ENCODE data around the gene RPS8. TPM values are rescaled to one million over a fixed set of nuclear protein-coding genes. Genes with fewer than 3 reads are reported as not detected.
"Not testable (repeated sequence)": the region's sequence is repeated elsewhere in the genome, so short reads cannot be mapped to it uniquely, and the experiment has no call there.

The RPS8 gene
- 3,288 TPM for polyA plus RNA-seq (2012; ENCODE audit: insufficient read depth, insufficient read length)

GRCh38 chr1:44775078-44775929 is at the start of gene RPS8:
TSS of gene RPS8 (plus strand) at chr1:44775540. CDS start at chr1:44775597, 57 bp downstream.
- H3K4me3 ChIP-seq (ENCODE audit: low read length), result peak within 1 kb of the TSS; percentile 98
- peak; percentile 94 for DNase-seq (ENCODE audit: low read depth, low spot score)

DNA sequence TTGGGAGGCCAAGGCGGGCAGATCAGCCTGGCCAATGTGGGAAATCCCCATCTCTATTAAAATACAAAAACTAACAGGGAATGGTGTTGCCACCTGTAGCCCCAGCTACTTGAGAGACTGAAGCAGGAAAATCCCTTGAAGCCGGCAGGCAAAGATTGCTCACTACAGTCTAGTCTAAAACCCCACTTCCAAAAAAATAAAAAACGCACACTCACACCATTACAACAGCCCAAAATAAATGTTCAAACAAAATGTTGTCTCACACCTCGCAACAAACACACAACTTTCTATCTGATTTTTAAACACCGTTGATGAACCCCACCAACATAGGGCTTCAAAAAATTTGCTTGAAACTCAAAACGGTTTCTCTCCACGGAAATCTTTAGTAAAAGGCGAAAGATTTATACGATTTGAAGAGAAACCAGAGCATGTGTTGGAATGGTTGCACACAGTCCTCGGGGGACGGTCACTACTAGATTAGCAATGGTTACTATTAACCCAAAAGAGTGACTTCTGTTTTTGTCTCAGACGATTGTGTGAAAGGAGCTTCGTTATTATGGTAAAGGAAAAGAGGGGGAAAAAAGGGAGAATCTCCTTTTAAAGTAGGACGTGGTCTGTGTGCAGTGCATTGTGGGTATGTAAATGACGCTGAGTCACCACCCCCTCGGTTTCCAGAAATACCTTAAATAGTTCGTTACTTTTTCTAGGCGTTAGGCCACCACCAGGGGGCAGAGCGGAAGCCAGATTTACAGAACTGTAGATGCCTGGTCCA is 44.4 kb upstream of the RPS8 start, which contains the start of gene RNU5D-1:
Gene RNU5D-1, minus strand, starts transcription at position 430 of the 772 bp plus-strand sequence.
- H3K4me3 ChIP-seq (ENCODE audit: low read length), result peak within 1 kb of the TSS; percentile 40
- DNase-seq (ENCODE audit: low read depth, low spot score), result peak; percentile 98

DNA sequence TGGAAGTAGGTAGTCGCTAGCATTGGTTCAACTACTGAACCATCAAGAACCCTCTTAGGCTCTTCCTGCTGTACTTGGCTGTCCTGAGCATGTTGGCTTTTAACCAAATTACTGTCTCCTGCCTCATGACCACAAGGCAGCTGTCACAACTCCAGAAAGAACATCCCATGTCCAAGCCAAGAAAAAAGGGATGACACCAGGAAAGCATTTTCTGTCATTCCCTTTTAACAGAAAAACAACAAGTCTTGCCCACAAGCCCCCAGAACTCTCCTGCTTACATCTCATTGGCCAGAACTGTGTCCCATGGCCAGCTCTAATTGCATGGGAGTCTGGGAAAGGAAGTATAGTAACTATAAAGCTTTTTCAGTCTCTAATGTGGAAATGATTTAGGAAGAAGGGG is 42.0 kb upstream of the RPS8 start:
- no peak for DNase-seq (ENCODE audit: low read depth, low spot score)
- H3K4me3 ChIP-seq (ENCODE audit: low read length), result no peak overlapping the region

GRCh38 chr1:44733784-44734183 is 41.6 kb upstream of the RPS8 start:
- no peak overlapping the region for H3K4me3 ChIP-seq (ENCODE audit: low read length)
- DNase-seq (ENCODE audit: low read depth, low spot score), result no peak

- DNase-seq (ENCODE audit: low read depth, low spot score), result no peak
- H3K4me3 ChIP-seq (ENCODE audit: low read length), result no peak overlapping the region
These were observed 39.3 kb upstream of the RPS8 start for GRCh38 chr1:44735992-44736391.

DNA sequence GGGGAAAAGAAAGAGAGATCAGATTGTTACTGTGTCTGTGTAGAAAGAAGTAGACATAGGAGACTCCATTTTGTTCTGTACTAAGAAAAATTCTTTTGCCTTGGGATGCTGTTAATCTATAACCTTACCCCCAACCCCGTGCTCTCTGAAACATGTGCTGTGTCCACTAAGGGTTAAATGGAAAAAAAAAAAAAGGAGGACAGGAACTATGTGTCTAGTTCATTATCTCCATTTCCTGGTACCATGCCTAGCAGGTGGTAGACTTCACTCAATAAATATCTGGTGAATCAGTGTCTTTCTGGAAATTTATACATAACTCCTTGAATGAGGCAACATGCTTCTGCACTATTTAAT is 36.4 kb upstream of the RPS8 start:
- not testable (repeated sequence) for DNase-seq (ENCODE audit: low read depth, low spot score)
- H3K4me3 ChIP-seq (ENCODE audit: low read length), result peak overlapping the region; percentile 100

- peak within 1 kb of the TSS; percentile 100 for H3K4me3 ChIP-seq (ENCODE audit: low read length)
- DNase-seq (ENCODE audit: low read depth, low spot score), result peak; percentile 97
These were observed 35.8 kb upstream of the RPS8 start, which contains the start of gene KIF2C for GRCh38 chr1:44739307-44740178. TSS of gene KIF2C (plus strand) at chr1:44739837. CDS start at chr1:44739933, 96 bp downstream.

- no peak for DNase-seq (ENCODE audit: low read depth, low spot score)
- H3K4me3 ChIP-seq (ENCODE audit: low read length), result peak overlapping the region; percentile 100
These were observed 35.1 kb upstream of the RPS8 start for GRCh38 chr1:44740179-44740617.

GRCh38 chr1:44743211-44743610 is 32.1 kb upstream of the RPS8 start:
- H3K4me3 ChIP-seq (ENCODE audit: low read length), result no peak overlapping the region

GRCh38 chr1:44747878-44748277 is 27.5 kb upstream of the RPS8 start:
- DNase-seq (ENCODE audit: low read depth, low spot score), result no peak

More at GRCh38 chr1:44743211-44743610, 32.1 kb upstream of the RPS8 start:
- no peak for DNase-seq (ENCODE audit: low read depth, low spot score)

DNA sequence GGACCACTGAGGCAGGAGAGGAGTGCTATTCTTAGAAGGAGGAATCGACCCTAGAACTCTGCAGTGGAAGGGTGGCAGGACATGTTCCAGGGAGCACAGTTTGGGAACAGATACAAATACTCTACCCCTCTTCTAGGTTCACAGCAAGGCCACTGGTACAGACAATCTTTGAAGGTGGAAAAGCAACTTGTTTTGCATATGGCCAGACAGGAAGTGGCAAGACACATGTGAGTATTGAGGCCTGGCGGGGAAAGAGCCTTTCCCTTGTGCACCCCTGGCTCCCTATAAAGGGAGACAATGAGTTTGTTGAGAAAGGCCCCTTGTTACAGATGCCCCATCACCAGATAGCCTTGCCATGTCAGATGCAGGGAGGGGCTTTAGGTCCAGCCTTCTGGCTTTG is 17.9 kb upstream of the RPS8 start:
- no peak for DNase-seq (ENCODE audit: low read depth, low spot score)

More at GRCh38 chr1:44747878-44748277, 27.5 kb upstream of the RPS8 start:
- H3K4me3 ChIP-seq (ENCODE audit: low read length), result no peak overlapping the region

DNA sequence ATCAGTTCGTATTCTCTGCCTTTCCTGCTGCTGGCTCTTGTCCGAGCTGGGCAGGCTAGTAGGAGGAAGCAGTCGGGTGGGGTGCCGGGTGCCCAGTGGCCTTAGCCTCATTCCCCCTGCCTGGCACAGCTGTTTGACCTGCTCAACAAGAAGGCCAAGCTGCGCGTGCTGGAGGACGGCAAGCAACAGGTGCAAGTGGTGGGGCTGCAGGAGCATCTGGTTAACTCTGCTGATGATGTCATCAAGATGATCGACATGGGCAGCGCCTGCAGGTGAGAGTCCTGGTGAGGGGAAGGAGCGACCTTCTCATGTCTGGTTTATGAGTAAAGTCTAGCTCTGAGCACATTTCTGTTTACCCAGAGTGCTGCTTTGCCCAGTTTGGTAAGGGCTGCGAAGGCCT is 16.3 kb upstream of the RPS8 start:
- no peak overlapping the region for H3K4me3 ChIP-seq (ENCODE audit: low read length)
- DNase-seq (ENCODE audit: low read depth, low spot score), result no peak

More for the DNA sequence above, 17.9 kb upstream of the RPS8 start:
- H3K4me3 ChIP-seq (ENCODE audit: low read length), result no peak overlapping the region

GRCh38 chr1:44760876-44761275 is 14.5 kb upstream of the RPS8 start:
- no peak overlapping the region for H3K4me3 ChIP-seq (ENCODE audit: low read length)
- no peak for DNase-seq (ENCODE audit: low read depth, low spot score)

DNA sequence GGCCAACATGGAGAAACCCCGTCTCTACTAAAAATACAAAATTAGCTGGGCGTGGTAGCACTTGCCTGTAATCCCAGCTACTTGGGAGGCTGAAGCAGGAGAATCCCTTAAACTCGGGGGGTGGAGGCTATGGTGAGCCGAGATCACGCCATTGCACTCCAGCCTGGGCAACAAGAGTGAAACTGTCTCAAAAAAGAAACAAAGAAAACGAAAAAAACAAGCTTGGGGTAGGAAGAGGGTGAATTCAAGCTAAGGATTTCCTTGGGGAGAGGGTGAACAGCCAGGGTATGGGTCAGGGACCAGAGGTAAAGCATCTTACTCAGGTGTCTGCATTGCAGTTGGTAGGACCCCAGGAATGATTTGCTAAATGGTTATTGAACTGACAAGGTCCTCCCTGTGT is 8.9 kb upstream of the RPS8 start:
- not testable (repeated sequence) for DNase-seq (ENCODE audit: low read depth, low spot score); H3K4me3 ChIP-seq (ENCODE audit: low read length)

- peak overlapping the region; percentile 98 for H3K4me3 ChIP-seq (ENCODE audit: low read length)
- no peak for DNase-seq (ENCODE audit: low read depth, low spot score)
These were observed 790 bp downstream of the RPS8 start for GRCh38 chr1:44775930-44776729.

GRCh38 chr1:44776730-44777068 is 1.4 kb downstream of the RPS8 start:
- DNase-seq (ENCODE audit: low read depth, low spot score), result no peak
- H3K4me3 ChIP-seq (ENCODE audit: low read length), result peak overlapping the region; percentile 98

DNA sequence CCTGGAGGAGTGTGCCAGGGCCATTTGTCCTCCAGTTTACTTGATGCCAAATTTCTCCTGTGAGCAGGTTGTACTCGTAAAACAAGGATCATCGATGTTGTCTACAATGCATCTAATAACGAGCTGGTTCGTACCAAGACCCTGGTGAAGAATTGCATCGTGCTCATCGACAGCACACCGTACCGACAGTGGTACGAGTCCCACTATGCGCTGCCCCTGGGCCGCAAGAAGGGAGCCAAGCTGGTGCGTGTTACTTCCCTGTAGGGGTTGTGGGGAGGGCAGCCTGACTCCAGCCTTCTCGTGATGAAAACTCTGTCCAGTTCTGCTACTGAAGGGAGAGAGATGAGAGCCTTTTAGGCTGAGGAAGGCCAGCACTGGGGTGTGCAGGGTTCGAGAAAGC is 2.2 kb downstream of the RPS8 start:
- no peak overlapping the region for H3K4me3 ChIP-seq (ENCODE audit: low read length)
- no peak for DNase-seq (ENCODE audit: low read depth, low spot score)

GRCh38 chr1:44777969-44778635 is 2.8 kb downstream of the RPS8 start:
- DNase-seq (ENCODE audit: low read depth, low spot score), result no peak
- no peak overlapping the region for H3K4me3 ChIP-seq (ENCODE audit: low read length)

All from Jurkat, Clone E6-1 (cell line).